ENCODE measurements around the gene AGAP5.

- peak; percentile 81 to 85 for TF ChIP-seq CTCF (conservative IDR thresholded peaks at IDR 0.05 in 1 of 2, IDR thresholded peaks at IDR 0.05 in 1 of 2; ENCODE audit: low read depth in 1 of 2, low read length in 2 of 2)
- no peak for TF ChIP-seq EZH2 (IDR thresholded peaks at IDR 0.05; ENCODE audit: low read length, missing control alignments)
These were observed 53.7 kb downstream of the AGAP5 start for GRCh38 chr10:73644015-73644743.

All from fibroblast of lung (primary cell).